ENCODE results near the gene LYSMD2. TPM values are rescaled to one million over a fixed set of nuclear protein-coding genes. Genes with fewer than 3 reads are reported as not detected.

The LYSMD2 gene
- total and polyA plus RNA-seq, 9 of the 15 experiments (the other 6 are each of a cell fraction or from before 2014, with no cell fraction given) = 4.3 to 30.3 (median 9.8) TPM

GRCh38 chr15:51731549-51732267 lies 5.7 kb downstream of the LYSMD2 start (continued):
- TF ChIP-seq GATA2 (CRISPR knock-in tag; IDR thresholded peaks at IDR 0.05) (no peak), ZKSCAN3 (CRISPR knock-in tag; IDR thresholded peaks at IDR 0.05) (no peak), ZBTB40 (IDR thresholded peaks at IDR 0.05) (0 out of 2 replicates have a peak, but pooled peaks have one; percentile 21), ZBTB40 (CRISPR knock-in tag; IDR thresholded peaks at IDR 0.05) (no peak), NKRF (IDR thresholded peaks at IDR 0.05; ENCODE audit: borderline replicate concordance) (no peak), ZNF445 (CRISPR knock-in tag; IDR thresholded peaks at IDR 0.05; ENCODE audit: low read depth) (no peak), HINFP (tag; conservative IDR thresholded peaks at IDR 0.05; ENCODE audit: low read depth) (0 out of 2 replicates have a peak, but pooled peaks have one; percentile 7), FOS (IDR thresholded peaks at IDR 0.05; ENCODE audit: extremely low read depth, insufficient read length) (no peak), HMBOX1 (IDR thresholded peaks at IDR 0.05) (peak; percentile 61; the same call in 1 of the 2 replicates), SMARCE1 (IDR thresholded peaks at IDR 0.05) (peak; percentile 52; the same call in 1 of the 2 replicates), HCFC1 (IDR thresholded peaks at IDR 0.05; ENCODE audit: low read depth, low read length) (no peak), ILF3 (IDR thresholded peaks at IDR 0.05; ENCODE audit: borderline replicate concordance) (no peak), MAZ (CRISPR knock-in tag; conservative IDR thresholded peaks at IDR 0.05 in 1 of 2, IDR thresholded peaks at IDR 0.05 in 1 of 2) (peak in 1 of 2 experiments; percentile 13; a peak in 1 of 4 replicates)

Data from K562 (cell line).